Fibroblast of skin of right quadriceps (primary cell): ENCODE measurements around the gene FCHO1.
A peak's percentile ranks its signal among the peaks of the same experiment; 100 is the strongest.

Experiments
- DNase-seq: peaks from one replicate; pipeline ENCODE4 v3.0.0-alpha.2; 2013

The FCHO1 gene, protein sequence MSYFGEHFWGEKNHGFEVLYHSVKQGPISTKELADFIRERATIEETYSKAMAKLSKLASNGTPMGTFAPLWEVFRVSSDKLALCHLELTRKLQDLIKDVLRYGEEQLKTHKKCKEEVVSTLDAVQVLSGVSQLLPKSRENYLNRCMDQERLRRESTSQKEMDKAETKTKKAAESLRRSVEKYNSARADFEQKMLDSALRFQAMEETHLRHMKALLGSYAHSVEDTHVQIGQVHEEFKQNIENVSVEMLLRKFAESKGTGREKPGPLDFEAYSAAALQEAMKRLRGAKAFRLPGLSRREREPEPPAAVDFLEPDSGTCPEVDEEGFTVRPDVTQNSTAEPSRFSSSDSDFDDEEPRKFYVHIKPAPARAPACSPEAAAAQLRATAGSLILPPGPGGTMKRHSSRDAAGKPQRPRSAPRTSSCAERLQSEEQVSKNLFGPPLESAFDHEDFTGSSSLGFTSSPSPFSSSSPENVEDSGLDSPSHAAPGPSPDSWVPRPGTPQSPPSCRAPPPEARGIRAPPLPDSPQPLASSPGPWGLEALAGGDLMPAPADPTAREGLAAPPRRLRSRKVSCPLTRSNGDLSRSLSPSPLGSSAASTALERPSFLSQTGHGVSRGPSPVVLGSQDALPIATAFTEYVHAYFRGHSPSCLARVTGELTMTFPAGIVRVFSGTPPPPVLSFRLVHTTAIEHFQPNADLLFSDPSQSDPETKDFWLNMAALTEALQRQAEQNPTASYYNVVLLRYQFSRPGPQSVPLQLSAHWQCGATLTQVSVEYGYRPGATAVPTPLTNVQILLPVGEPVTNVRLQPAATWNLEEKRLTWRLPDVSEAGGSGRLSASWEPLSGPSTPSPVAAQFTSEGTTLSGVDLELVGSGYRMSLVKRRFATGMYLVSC

GRCh38 chr19:17751103-17751911, at the start of gene FCHO1:
Gene FCHO1, plus strand, starts transcription at chr19:17751477. Its CDS starts 3,688 bp downstream, at chr19:17755165.
- no peak for DNase-seq

DNA sequence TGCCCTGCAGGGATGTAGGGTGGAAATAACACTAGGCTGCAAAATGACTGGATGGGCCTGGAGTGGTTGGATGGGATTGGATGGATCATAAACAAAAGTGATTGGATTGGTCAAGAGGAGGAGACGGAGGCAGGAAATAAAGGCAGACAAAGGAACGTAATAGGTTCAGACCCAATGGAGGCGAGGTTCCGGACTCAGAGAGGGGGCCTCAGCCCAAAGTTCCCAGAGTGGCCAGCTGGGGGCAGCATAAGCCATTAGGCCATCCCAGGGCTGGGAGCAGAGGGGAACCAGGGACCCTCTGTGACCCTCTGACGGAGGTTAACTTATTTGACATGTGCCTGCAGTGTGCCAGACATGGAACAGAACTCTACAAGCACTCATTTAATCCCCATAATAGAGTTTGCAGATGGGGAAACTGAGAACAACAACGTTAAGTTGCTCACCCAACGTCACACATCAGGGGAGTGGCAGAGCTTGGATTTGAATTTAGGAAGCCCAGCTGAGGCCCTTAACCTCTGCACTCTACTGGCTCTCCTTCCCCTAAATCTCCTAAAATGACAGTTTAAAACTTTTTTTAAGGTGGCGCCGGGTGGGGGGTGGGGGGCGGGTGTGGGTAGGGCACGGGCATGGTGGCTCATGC, 47.3 kb upstream of the FCHO1 start:
- DNase-seq = peak; percentile 16

DNA sequence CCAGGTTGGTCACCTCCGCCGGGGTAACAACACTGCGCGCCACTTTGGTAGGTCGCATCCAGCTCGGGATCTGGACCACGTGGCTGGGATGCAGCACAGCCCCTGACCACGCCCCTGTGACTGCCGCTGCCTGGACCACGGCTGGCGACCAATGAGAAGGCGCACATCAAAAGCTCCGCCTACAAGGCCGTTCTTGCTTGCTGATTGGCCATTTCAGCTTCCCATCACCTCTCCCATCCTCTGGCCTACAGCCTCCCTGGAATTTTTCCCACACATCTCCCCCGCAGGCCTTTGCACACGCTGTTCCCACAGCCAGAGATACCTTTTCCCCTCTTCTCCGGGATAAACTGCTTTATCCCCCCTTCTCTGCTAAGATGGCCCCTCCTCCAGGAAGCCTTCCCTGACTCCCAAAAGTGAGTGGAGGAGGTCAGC, 44.5 kb upstream of the FCHO1 start:
- peak; percentile 39 for DNase-seq

GRCh38 chr19:17711851-17712250, 39.4 kb upstream of the FCHO1 start:
- DNase-seq = no peak

GRCh38 chr19:17716309-17716929, 34.9 kb upstream of the FCHO1 start:
- DNase-seq = no peak

GRCh38 chr19:17718550-17718946, 32.7 kb upstream of the FCHO1 start:
- no peak for DNase-seq

DNA sequence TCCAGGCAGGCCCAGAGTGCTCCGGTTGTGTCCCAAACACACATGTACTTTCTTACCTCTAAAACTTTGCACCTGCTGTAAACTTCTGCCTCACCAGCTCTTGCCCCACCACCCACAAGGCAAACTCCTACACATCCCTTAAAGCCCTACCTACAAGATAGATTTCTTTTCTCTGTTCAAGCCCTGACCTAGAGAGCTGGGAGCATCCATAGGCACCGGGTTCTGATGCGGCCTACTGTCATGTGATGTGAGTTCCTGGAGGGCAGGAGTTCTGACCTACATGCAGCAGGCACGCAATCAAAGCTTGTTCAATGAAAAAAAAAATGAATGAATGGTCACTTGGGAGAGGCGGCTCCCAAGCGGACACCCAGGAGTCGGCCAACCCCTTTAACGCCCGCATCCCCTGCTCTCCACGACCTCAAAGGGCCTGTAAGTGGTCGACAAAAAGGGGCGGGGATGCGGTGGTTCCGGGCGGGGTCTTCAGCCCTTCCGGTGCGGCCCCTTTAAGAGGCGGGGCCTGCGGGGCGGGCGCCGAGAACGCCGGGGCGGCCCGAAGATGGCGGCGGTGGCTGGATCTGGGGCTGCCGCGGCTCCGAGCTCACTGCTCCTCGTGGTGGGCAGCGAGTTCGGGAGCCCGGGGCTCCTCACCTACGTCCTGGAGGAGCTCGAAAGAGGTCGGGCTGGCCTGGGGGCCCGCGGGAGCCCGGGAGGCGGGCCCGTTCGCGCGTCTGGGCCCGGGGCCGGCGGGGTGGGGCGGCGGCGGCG, 32.1 kb upstream of the FCHO1 start, which contains the start of gene MAP1S:
Gene MAP1S, plus strand, starts transcription at position 534 of the 765 bp plus-strand sequence. Its CDS starts 23 bp downstream, at position 557.
- DNase-seq = peak; percentile 40

DNA sequence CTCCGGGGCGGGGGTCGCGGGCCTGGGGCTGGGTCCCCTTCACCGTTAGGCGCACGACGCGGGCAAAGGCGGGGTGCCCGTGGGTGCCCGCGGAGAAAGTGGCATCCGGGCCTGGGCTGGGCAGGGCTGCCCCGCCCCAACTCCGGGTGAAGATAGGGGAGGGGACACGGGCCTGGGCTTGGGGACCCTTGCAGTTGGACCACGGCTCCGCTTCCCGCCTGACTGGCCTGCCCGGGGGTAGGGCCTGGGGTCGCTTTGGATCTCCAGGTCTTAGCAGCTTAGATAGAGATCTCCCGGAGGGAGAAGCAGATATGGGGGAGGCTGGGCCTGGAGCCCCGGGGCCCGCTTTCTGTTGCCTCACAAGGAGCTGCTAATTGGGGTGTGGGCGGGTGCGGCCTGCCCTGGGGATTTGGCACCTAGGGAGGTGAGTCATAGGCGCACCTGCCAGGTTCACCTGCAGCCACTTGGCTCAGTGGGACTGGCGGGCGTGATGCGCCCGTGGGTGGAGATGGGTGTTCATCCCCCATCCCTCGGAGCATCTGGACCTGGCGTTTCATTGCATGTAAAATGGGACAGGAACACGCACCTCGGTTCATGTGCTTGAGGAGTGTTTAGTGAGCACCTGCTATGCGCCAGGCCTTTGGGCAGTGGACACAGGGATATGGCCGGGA, 31.4 kb upstream of the FCHO1 start:
- DNase-seq = no peak

GRCh38 chr19:17720440-17720839, 30.8 kb upstream of the FCHO1 start:
- DNase-seq = no peak

DNA sequence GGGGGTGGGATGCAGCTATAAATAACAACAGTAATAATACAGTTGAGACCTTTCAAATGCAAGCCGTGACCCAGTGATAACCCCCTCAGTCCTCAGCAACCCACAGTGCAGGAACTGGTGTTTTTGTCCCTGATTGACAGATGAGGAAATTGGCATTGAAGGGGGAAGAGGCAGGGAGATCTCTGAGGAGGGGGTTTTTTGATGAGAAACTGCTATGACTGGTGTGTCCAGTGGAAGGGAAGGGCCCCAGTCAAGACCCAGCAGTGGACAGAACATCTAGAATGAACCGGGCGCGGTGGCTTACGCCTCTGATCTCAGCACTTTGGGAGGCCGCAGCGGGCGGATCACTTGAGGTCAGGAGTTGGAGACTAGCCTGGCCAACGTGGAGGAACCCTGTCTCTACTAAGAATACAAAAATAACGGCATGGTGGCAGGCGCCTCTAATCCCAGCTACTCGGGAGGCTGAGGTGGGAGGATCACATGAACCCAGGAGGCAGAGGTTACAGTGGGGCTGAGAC, 30.1 kb upstream of the FCHO1 start:
- DNase-seq = no peak

- DNase-seq = peak; percentile 15
Measured at GRCh38 chr19:17721821-17722220, 29.5 kb upstream of the FCHO1 start.

DNA sequence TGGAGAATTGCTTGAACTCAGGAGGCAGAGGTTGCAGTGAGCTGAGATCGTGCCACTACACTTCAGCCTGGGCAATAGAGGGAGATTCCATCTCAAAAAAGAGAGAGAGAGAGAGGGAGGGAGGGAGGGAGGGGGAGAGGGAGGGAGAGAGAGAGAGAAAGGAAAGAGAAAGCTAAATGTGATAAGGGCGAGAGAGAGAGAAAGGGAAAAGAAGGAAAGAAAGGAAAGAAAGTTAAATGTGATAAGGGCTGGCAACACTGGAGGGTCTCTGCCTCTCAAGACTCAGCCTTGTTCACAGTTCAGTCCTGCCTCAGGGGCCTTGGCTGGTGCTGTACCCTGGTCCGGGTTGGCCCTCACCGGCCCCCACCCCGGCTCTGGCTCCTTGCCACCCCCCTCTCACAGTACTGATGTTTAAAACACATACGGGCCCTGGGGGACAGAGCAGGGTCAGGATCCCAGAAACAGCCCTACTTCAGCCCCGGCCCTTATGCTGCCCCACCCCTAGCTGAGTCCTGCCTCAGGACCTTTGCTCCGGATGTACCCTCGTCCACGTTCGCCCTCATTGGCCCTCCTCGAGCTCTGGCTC, 28.5 kb upstream of the FCHO1 start:
- no peak for DNase-seq

- no peak for DNase-seq
Measured at GRCh38 chr19:17724655-17725054, 26.6 kb upstream of the FCHO1 start.

DNA sequence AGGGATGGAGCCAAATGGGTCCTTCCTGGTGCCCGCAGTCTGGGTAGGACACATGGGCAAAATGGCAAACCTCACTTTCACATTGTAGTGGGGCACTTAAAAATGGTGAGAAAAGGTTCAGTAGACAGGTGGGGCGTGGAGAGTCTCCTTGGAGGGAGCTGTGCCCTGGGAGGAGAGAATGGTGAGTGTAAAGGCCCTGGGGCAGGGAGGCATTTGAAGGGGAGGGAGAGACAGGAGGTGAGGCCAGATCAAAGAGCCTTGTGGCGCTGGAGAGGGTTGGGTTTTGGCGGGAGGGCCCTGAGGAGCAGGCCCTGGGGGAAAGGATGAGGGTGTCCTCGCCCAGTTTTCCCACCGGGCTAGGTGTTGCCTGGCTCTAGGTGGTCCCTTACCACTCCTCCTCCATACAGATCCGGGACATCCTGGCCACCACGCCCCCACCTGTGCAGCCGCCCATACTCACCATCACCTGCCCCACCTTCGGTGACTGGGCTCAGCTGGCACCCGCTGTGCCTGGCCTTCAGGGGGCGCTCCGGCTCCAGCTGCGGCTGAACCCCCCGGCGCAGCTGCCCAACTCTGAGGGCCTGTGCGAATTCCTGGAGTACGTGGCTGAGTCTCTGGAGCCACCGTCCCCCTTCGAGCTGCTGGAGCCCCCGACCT, 25.7 kb upstream of the FCHO1 start:
- no peak for DNase-seq

GRCh38 chr19:17726136-17726741, 25.0 kb upstream of the FCHO1 start:
- DNase-seq = no peak

DNA sequence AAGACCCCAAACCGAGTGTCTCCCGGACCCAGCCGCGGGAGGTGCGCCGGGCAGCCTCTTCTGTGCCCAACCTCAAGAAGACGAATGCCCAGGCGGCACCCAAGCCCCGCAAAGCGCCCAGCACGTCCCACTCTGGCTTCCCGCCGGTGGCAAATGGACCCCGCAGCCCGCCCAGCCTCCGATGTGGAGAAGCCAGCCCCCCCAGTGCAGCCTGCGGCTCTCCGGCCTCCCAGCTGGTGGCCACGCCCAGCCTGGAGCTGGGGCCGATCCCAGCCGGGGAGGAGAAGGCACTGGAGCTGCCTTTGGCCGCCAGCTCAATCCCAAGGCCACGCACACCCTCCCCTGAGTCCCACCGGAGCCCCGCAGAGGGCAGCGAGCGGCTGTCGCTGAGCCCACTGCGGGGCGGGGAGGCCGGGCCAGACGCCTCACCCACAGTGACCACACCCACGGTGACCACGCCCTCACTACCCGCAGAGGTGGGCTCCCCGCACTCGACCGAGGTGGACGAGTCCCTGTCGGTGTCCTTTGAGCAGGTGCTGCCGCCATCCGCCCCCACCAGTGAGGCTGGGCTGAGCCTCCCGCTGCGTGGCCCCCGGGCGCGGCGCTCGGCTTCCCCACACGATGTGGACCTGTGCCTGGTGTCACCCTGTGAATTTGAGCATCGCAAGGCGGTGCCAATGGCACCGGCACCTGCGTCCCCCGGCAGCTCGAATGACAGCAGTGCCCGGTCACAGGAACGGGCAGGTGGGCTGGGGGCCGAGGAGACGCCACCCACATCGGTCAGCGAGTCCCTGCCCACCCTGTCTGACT, 24.1 kb upstream of the FCHO1 start:
- no peak for DNase-seq

DNA sequence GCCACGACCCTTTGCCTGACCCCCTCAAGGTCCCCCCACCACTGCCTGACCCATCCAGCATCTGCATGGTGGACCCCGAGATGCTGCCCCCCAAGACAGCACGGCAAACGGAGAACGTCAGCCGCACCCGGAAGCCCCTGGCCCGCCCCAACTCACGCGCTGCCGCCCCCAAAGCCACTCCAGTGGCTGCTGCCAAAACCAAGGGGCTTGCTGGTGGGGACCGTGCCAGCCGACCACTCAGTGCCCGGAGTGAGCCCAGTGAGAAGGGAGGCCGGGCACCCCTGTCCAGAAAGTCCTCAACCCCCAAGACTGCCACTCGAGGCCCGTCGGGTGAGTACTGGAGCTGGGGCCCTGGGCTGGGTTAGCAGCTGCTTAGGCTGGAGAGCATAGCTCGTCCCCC, 23.4 kb upstream of the FCHO1 start:
- DNase-seq = no peak

DNA sequence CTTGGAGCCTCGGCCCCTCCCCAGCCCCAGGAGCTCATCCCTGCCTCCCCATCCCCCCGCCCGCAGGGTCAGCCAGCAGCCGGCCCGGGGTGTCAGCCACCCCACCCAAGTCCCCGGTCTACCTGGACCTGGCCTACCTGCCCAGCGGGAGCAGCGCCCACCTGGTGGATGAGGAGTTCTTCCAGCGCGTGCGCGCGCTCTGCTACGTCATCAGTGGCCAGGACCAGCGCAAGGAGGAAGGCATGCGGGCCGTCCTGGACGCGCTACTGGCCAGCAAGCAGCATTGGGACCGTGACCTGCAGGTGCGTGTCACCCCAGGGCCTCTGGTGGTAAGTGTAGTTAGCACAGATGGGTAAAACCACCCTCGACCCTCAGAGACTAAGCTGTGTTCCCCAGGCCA, 18.1 kb upstream of the FCHO1 start:
- DNase-seq = no peak
